CD4-positive, CD25-positive, alpha-beta regulatory T cell (primary cell): ENCODE results near the gene CFAP77. TPM values are rescaled to one million over a fixed set of nuclear protein-coding genes. Genes with fewer than 3 reads are reported as not detected.

Source experiments
- ATAC-seq, 2 donors: fragments of 150-1000 bp; cut with Tn5 transposase; one replicate each; pipeline ENCODE4 v1.10.0; 2021; ENCODE audit warnings: low read depth in 2 of 2, moderate number of reproducible peaks in 2 of 2, moderate library complexity in 1 of 2
- DNase-seq, 3 donors: peaks; one replicate each; pipeline versions ENCODE4 v3.0.0 to v3.0.0-alpha.2; 2012 to 2022; ENCODE audit warnings: mixed read lengths in 1 of 3
- H3K27ac ChIP-seq: one replicate; pipeline ENCODE4 v1.7.0; 2013; ENCODE audit warnings: mild to moderate bottlenecking, low read length; ENCODE audit not compliant: insufficient read depth, poor library complexity, severe bottlenecking
- H3K27me3 ChIP-seq: one replicate; pipeline ENCODE4 v1.7.0; 2013; ENCODE audit warnings: low read length; ENCODE audit not compliant: control insufficient read depth, insufficient read depth
- H3K36me3 ChIP-seq: one replicate; pipeline ENCODE4 v1.7.0; 2013; ENCODE audit warnings: mild to moderate bottlenecking, low read length, moderate library complexity; ENCODE audit not compliant: control insufficient read depth, insufficient read depth
- H3K4me1 ChIP-seq: 2 replicates; pipeline ENCODE4 v1.7.0; 2013; ENCODE audit warnings: mild to moderate bottlenecking, low read length; ENCODE audit not compliant: insufficient read depth, control insufficient read depth, poor library complexity, severe bottlenecking
- H3K4me3 ChIP-seq: one replicate; pipeline ENCODE4 v1.7.0; 2013; ENCODE audit warnings: low read depth, mild to moderate bottlenecking, low read length, moderate library complexity
- H3K9me3 ChIP-seq, 2 experiments: 1 replicate in 1 of 2; 2 replicates in 1 of 2; pipeline ENCODE4 v1.7.0; 2013; ENCODE audit warnings: low read length in 2 of 2, mild to moderate bottlenecking in 1 of 2, moderate library complexity in 1 of 2; ENCODE audit not compliant: control insufficient read depth in 2 of 2
- H3K27ac Mint-ChIP-seq, 3 donors: one replicate each; pipeline ENCODE4 v1.8.0; 2020 to 2022; ENCODE audit warnings: mild to moderate bottlenecking in 3 of 3, mixed read lengths in 3 of 3, moderate library complexity in 2 of 3
- H3K27me3 Mint-ChIP-seq: one replicate; pipeline ENCODE4 v1.8.0; 2022; ENCODE audit warnings: mild to moderate bottlenecking, mixed read lengths
- H3K36me3 Mint-ChIP-seq: one replicate; pipeline ENCODE4 v1.8.0; 2020; ENCODE audit warnings: mixed read lengths
- H3K4me1 Mint-ChIP-seq, 4 donors: one replicate each; pipeline ENCODE4 v1.8.0; 2020 to 2022; ENCODE audit warnings: mixed read lengths in 4 of 4, mild to moderate bottlenecking in 1 of 4
- H3K4me3 Mint-ChIP-seq, 4 donors: one replicate each; pipeline ENCODE4 v1.8.0; 2020 to 2022; ENCODE audit warnings: mild to moderate bottlenecking in 4 of 4, mixed read lengths in 4 of 4, moderate library complexity in 3 of 4
- H3K9me3 Mint-ChIP-seq, 7 donors: one replicate each; pipeline ENCODE4 v1.8.0; 2020 to 2022; ENCODE audit warnings: mixed read lengths in 7 of 7, mild to moderate bottlenecking in 3 of 7, moderate library complexity in 2 of 7
- polyA plus RNA-seq, 4 donors: library from polyadenylated mRNA; unstranded; fragments of 300-500 nt; fragmentation: Illumina TruSeq; gene quantifications; one replicate each; pipeline ENCODE4 v1.2.3, GENCODE V29; 2021
- total RNA-seq: library from RNA; stranded (reverse); gene quantifications from one replicate; pipeline ENCODE4 v1.2.3, GENCODE V29; 2022

The CFAP77 gene
- total and polyA plus RNA-seq, 5 donors from 2014 or later: not detected

DNA sequence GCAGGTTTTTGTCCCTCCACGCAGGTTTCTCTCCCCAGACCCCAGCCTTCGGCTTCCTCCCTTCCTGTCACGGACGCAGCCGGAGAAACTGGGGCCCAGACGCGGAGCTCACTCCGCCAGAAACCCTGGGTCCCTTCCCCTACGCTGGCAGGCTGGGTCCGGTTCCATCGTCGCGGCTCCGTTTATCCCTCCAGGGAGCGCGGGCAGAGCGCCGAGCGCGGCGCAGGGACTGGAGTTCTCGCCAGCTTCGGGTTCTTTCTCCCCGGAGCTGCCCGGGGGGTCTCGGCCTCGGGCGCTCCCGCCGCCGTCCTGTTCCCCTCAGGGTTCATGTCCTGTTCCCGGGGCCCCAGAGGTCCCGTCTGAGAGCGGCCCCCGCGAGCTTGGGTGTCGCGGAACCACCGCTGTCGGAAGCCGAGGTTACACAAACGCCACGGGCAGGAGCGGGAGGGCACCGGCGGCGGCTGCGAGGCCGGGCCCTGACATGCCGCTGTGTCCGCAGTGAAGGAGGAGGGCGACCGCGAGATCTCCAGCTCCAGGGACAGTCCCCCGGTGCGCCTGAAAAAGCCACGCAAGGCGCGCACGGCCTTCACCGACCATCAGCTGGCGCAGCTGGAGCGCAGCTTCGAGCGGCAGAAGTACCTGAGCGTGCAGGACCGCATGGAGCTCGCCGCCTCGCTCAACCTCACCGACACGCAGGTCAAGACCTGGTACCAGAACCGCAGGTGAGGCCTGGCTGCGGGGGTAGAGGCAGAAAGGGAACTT, 177.0 kb downstream of the CFAP77 start:
- H3K4me3 Mint-ChIP-seq: no peak overlapping the region
- Histone ChIP-seq H3K4me1 (peaks cover 4% of the 10 kb centered on the region), H3K9me3 (no peaks in the 10 kb centered on the region), H3K4me3 (no peak overlapping the region), H3K36me3 (no peaks in the 10 kb centered on the region), H3K27ac (no peak overlapping the region), H3K27me3 (peaks cover 22% of the 10 kb centered on the region)
- DNase-seq (no peak), ATAC-seq (no peak)
- peaks cover 0 to 11% (median 7%) of the 10 kb centered on the region in 4 donors for H3K4me1 Mint-ChIP-seq
- H3K36me3 Mint-ChIP-seq: no peaks in the 10 kb centered on the region
- peaks cover 0 to 1% (median 0%) of the 10 kb centered on the region in 7 donors for H3K9me3 Mint-ChIP-seq
- peaks cover 79% of the 10 kb centered on the region for H3K27me3 Mint-ChIP-seq
- no peak overlapping the region for H3K27ac Mint-ChIP-seq

DNA sequence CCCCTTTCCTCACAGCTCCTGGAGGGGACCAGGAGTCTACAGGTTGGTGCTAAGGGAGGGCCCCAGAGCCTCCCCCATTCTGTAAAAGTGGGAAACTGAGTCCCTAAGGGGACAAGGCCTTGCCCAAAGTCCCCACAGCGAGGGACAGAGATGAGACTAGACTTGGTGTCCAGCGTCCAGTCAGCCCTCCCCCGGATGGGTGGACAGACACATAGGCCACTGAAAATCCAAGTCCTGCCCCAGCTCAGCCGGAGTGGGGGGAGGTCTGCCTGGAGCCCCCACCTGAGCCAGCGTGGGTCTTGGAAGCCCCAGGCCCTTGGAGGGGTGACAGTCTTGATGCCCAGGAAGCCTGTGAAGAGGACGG, 177.6 kb downstream of the CFAP77 start:
- Mint-ChIP-seq H3K4me1 (peaks cover 0 to 11% (median 7%) of the 10 kb centered on the region in 4 donors), H3K27me3 (peaks cover 81% of the 10 kb centered on the region), H3K9me3 (peaks cover 0 to 1% (median 0%) of the 10 kb centered on the region in 7 donors), H3K27ac (no peak overlapping the region), H3K36me3 (peaks cover 3% of the 10 kb centered on the region), H3K4me3 (no peak overlapping the region)
- ATAC-seq: no peak
- H3K36me3 ChIP-seq: no peaks in the 10 kb centered on the region
- no peak overlapping the region for H3K4me3 ChIP-seq
- H3K27ac ChIP-seq: no peak overlapping the region
- peaks cover 4% of the 10 kb centered on the region for H3K4me1 ChIP-seq
- no peak for DNase-seq
- H3K9me3 ChIP-seq: no peaks in the 10 kb centered on the region
- peaks cover 22% of the 10 kb centered on the region for H3K27me3 ChIP-seq

DNA sequence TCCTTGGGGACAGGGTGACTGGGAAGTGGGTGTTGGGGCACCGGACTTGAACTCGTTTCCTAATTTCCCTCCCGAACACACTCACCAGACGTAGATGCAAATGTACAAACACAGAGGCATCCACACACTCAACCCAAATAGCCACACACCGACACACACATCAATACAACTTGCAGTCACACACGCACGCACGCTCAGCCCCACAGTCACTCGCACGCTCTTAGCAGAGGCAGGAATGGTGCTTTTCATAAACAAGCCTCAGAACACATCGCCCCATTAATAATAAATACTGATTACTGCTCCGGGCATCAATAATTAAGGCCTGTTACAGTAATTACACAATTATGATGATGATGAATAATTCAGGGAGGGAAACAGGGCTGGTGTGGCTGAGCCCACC, 178.1 kb downstream of the CFAP77 start:
- no peak for ATAC-seq
- DNase-seq: no peak
- Mint-ChIP-seq H3K4me1 (peaks cover 0 to 11% (median 7%) of the 10 kb centered on the region in 4 donors), H3K9me3 (peaks cover 0 to 1% (median 0%) of the 10 kb centered on the region in 7 donors), H3K4me3 (no peak overlapping the region), H3K27me3 (peaks cover 80% of the 10 kb centered on the region), H3K36me3 (peaks cover 5% of the 10 kb centered on the region), H3K27ac (peak overlapping the region in 1 of 3 donors; percentile 57)
- no peaks in the 10 kb centered on the region for H3K36me3 ChIP-seq
- H3K4me3 ChIP-seq: no peak overlapping the region
- H3K27me3 ChIP-seq: peaks cover 22% of the 10 kb centered on the region
- H3K27ac ChIP-seq: no peak overlapping the region
- no peaks in the 10 kb centered on the region for H3K9me3 ChIP-seq
- H3K4me1 ChIP-seq: peaks cover 4% of the 10 kb centered on the region

DNA sequence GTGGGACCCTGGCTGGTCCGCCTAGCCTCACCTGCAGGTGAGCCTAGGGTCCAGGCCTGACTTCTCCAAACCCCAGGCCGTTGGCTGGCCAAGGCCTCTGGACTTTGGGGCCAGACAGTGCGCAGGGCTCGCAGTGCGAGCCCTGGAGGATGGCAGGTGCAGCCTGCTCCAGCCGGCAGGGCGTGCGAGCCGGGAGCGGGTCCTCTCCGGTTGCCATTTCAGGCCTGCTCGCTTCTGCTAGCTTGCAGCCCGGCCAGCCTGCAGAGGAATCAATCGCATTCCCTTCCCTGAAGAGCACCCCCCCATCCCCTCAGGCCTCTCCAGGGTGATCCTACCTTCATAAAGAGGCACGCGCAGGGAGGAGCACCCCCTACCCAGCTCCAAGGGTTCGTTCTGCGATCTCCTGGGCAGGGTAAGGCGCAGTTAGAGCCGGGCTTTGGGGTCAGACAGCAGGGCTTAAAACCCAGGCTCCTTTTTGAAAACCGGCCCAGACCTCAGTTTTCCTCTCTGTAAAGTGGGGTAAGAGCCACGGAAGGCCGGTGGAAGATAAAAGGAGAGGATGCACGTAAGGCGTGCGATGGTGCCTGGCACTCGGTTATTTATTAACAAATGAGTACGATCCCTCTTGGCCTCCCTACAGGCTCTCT, 178.6 kb downstream of the CFAP77 start:
- H3K4me1 ChIP-seq: peaks cover 4% of the 10 kb centered on the region
- no peak for ATAC-seq
- Mint-ChIP-seq H3K4me3 (no peak overlapping the region), H3K36me3 (peaks cover 10% of the 10 kb centered on the region), H3K4me1 (peaks cover 0 to 11% (median 7%) of the 10 kb centered on the region in 4 donors), H3K9me3 (peaks cover 0 to 1% (median 0%) of the 10 kb centered on the region in 7 donors), H3K27me3 (peaks cover 80% of the 10 kb centered on the region), H3K27ac (no peak overlapping the region)
- H3K36me3 ChIP-seq: no peaks in the 10 kb centered on the region
- H3K27me3 ChIP-seq: peaks cover 17% of the 10 kb centered on the region
- H3K27ac ChIP-seq: no peak overlapping the region
- no peak overlapping the region for H3K4me3 ChIP-seq
- no peaks in the 10 kb centered on the region for H3K9me3 ChIP-seq
- no peak for DNase-seq

DNA sequence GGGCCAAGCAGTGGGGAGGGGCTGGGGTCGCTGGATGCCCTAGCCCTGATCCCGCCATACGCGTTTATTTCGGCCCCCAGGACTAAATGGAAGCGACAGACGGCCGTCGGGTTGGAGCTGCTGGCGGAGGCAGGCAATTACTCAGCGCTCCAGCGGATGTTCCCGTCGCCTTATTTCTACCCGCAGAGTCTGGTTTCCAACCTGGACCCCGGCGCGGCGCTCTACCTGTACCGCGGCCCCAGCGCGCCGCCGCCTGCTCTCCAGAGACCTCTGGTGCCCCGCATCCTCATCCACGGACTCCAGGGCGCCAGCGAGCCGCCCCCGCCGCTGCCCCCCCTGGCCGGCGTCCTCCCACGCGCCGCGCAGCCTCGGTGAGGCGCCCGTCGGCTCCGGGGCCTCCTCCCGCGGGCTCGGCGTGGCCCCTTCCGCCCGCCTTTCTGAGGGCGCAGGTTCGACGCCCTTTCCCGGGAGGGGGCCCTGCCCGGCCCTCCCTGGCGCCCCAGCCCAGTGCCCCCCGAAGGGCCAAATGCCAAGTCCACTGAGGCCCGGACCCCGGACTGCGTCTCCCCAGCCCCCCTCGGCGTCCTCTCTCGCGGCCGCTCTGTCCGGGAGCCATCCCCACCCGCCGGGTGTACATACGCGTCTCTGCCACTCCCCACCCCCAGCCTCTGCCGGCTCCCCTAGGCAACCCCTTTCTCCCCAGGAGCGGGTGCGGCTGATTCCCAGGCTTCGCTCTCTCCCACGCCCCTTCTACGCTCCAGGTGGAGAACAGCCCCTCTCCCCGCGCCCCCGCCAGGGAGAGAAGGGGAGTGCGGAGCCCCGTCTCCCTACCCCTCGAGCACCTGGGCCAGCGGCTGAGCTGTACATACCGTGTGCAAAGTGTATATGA, 179.4 kb downstream of the CFAP77 start:
- ATAC-seq: no peak
- no peak overlapping the region for H3K27ac Mint-ChIP-seq

DNA sequence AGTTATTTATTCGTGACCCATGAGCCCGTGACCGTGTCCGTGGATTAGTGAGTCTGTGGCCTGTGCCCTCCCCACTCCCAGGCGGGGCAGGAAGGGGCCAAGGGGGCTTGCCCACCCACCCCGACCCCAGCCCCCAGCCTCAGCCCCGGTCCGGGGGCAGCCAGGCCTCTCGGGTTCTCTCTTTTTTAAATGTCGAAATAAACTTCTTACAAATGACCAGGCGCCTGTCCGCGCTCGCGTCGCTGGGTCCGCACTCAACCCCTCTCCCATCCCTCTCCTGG, 180.0 kb downstream of the CFAP77 start:
- peaks cover 12% of the 10 kb centered on the region for H3K27me3 ChIP-seq
- no peaks in the 10 kb centered on the region for H3K9me3 ChIP-seq
- Mint-ChIP-seq H3K27ac (no peak overlapping the region), H3K4me3 (no peak overlapping the region), H3K9me3 (no peaks in the 10 kb centered on the region), H3K36me3 (peaks cover 10% of the 10 kb centered on the region), H3K4me1 (peaks cover 0 to 11% (median 7%) of the 10 kb centered on the region in 4 donors), H3K27me3 (peaks cover 68% of the 10 kb centered on the region)
- no peak for ATAC-seq
- DNase-seq: no peak
- H3K36me3 ChIP-seq: peaks cover 9% of the 10 kb centered on the region
- H3K4me1 ChIP-seq: peaks cover 4% of the 10 kb centered on the region
- no peak overlapping the region for H3K27ac ChIP-seq
- no peak overlapping the region for H3K4me3 ChIP-seq

More for the DNA sequence above, 179.4 kb downstream of the CFAP77 start:
- Mint-ChIP-seq H3K36me3 (peaks cover 10% of the 10 kb centered on the region), H3K9me3 (no peaks in the 10 kb centered on the region), H3K4me1 (peaks cover 0 to 11% (median 7%) of the 10 kb centered on the region in 4 donors), H3K27me3 (peaks cover 74% of the 10 kb centered on the region), H3K4me3 (no peak overlapping the region)
- Histone ChIP-seq H3K27ac (no peak overlapping the region), H3K4me3 (no peak overlapping the region), H3K27me3 (peaks cover 12% of the 10 kb centered on the region), H3K36me3 (peaks cover 3% of the 10 kb centered on the region), H3K4me1 (peaks cover 4% of the 10 kb centered on the region), H3K9me3 (no peaks in the 10 kb centered on the region)
- no peak for DNase-seq

DNA sequence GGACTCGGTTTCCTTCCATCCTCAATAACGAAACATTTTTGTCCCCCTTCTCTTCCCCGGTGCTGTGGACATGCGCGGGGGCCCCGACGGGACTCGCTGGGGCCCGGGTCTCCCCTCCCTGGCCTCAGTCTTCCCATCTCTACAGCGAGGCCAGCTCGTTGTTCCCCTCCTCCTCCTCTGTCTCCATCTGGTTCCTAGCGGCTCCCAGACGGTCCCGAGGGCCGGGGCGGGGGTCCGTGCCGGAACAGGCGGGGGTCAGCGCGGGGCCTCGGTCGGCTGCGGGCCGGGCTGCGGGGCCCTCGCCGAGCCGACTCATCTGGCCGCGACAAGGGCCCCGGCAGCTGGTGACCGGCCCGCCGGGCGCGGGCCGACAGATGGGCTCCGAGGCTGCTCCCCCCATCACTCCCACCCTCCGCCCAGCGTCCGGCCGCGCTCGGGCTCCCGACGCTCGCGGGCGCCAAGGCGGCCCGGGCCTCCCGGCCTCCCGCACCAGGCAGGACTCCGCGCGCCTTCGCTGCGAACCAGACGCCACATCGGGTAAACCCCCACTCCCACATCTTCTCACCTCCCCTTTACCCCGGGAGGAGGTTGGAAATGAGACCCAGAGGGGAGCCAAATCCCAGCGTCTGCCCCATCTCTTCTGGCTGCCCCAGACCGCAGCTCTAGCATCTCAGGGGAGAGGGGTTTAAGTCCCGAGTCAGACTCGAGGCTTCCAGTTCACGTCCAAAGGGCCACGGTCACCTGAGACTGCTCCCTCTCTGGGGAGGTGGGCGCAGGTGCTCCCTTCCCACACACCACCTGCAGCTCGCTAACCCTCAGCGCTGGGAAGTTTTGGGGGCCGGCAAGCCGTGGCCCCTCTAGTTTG, 180.5 kb downstream of the CFAP77 start:
- H3K36me3 Mint-ChIP-seq: peaks cover 11% of the 10 kb centered on the region
- peaks cover 7% of the 10 kb centered on the region for H3K27me3 ChIP-seq
- no peak overlapping the region for H3K4me3 ChIP-seq
- peaks cover 13% of the 10 kb centered on the region for H3K36me3 ChIP-seq
- no peaks in the 10 kb centered on the region for H3K9me3 Mint-ChIP-seq
- H3K4me1 ChIP-seq: peaks cover 4% of the 10 kb centered on the region
- peaks cover 0 to 11% (median 7%) of the 10 kb centered on the region in 4 donors for H3K4me1 Mint-ChIP-seq
- no peak overlapping the region for H3K27ac Mint-ChIP-seq
- ATAC-seq (no peak), DNase-seq (no peak)
- H3K27me3 Mint-ChIP-seq: peaks cover 64% of the 10 kb centered on the region
- H3K4me3 Mint-ChIP-seq: peak overlapping the region in 1 of 4 donors; percentile 38
- no peaks in the 10 kb centered on the region for H3K9me3 ChIP-seq
- H3K27ac ChIP-seq: no peak overlapping the region
